A549 (cell line): ENCODE measurements around the gene USP25. TPM values are rescaled to one million over a fixed set of nuclear protein-coding genes. Genes with fewer than 3 reads are reported as not detected.

Experiments used
- ATAC-seq, 2 experiments: fragments of 200-7000 bp in 1 of 2; fragments of >200 bp in 1 of 2; cut with Nextera tagmentation in 1 of 2; cut with Tn5 transposase in 1 of 2; 3 replicates each; pipeline versions ENCODE4 v1.8.0 to v1.9.1; 2018 to 2020; ENCODE audit warnings: mild to moderate bottlenecking in 1 of 2, moderate library complexity in 1 of 2
- CTCF ChIA-PET: fragments of 300-600 bp; sonication (Branson Sonifier 250); formaldehyde crosslinking; extraction: SDS; loops from one replicate; lab custom pipeline; 2021; ENCODE audit warnings: antibody characterized with exemption, inconsistent platforms; lab: Yijun Ruan, JAX
- POLR2A ChIA-PET: fragments of 350-600 bp; formaldehyde crosslinking; extraction: SDS; loops from one replicate; lab custom pipeline; 2021; ENCODE audit warnings: antibody characterized with exemption, inconsistent platforms; lab: Yijun Ruan, JAX
- DNase-seq, 2 experiments: peaks; one replicate each; pipeline versions ENCODE4 v3.0.0 to v3.0.0-alpha.2; 2011 to 2016; ENCODE audit warnings: low read depth in 1 of 2, low spot score in 1 of 2
- FAIRE-seq: peaks from 2 replicates; lab custom pipeline; 2011; peaks lifted over from hg19 to GRCh38; lab: Jason Lieb, UNC
- H3K27ac ChIP-seq, 2 experiments: fragments of >200 bp; sonication (Bioruptor Twin); formaldehyde crosslinking; 3 replicates each; pipeline ENCODE4 v1.5.1; 2016 to 2017
- H3K4me1 ChIP-seq: fragments of >200 bp; sonication (Bioruptor Twin); formaldehyde crosslinking; 3 replicates; pipeline ENCODE4 v1.6.1; 2016
- H3K4me2 ChIP-seq: fragments of >200 bp; sonication (Bioruptor Twin); formaldehyde crosslinking; 3 replicates; pipeline ENCODE4 v1.6.1; 2016
- H3K4me3 ChIP-seq: fragments of >200 bp; sonication (Bioruptor Twin); formaldehyde crosslinking; 3 replicates; pipeline ENCODE4 v1.5.1; 2016
- H3K9me3 ChIP-seq: fragments of >200 bp; sonication (Bioruptor Twin); formaldehyde crosslinking; 3 replicates; pipeline ENCODE4 v1.6.1; 2016
- CEBPB ChIP-seq, 2 experiments: fragments of >200 bp in 1 of 2; sonication (Bioruptor Twin) in 1 of 2; formaldehyde crosslinking in 1 of 2; IDR thresholded peaks; 2 replicates each; pipeline ENCODE4 v1.6.1; 2012 to 2016
- CHD2 ChIP-seq: fragments of 150-350 bp; IDR thresholded peaks from 2 replicates; pipeline ENCODE4 v1.6.1; 2014; ENCODE audit warnings: low read length; ENCODE audit not compliant: partially characterized antibody
- EHF ChIP-seq: fragments of 250-450 bp; sonication (Bioruptor Pico); IDR thresholded peaks from 2 replicates; pipeline ENCODE4 v1.5.0; 2020; ENCODE audit warnings: mild to moderate bottlenecking
- EP300 ChIP-seq, 2 experiments: fragments of >200 bp; sonication (Bioruptor Twin); formaldehyde crosslinking; IDR thresholded peaks; 2 replicates in 1 of 2; 3 replicates in 1 of 2; pipeline ENCODE4 v1.6.1; 2016 to 2017
- ESRRA ChIP-seq: fragments of 150-350 bp; IDR thresholded peaks from 2 replicates; pipeline ENCODE4 v1.6.1; 2014; ENCODE audit warnings: mild to moderate bottlenecking, low read length, borderline replicate concordance
- FOSL2 ChIP-seq, 2 experiments: fragments of 450-650 bp in 1 of 2; fragments of >200 bp in 1 of 2; sonication (Bioruptor Twin) in 1 of 2; formaldehyde crosslinking; IDR thresholded peaks; 2 replicates each; pipeline versions ENCODE4 v1.5.0 to v1.6.1; 2016 to 2020; ENCODE audit warnings: mild to moderate bottlenecking in 1 of 2, moderate library complexity in 1 of 2
- GATA3 ChIP-seq: IDR thresholded peaks from 2 replicates; pipeline ENCODE4 v1.6.1; 2012; ENCODE audit warnings: borderline replicate concordance
- HEYL ChIP-seq: fragments of 250-450 bp; sonication (Bioruptor Pico); IDR thresholded peaks from 2 replicates; pipeline ENCODE4 v1.8.0; 2021; ENCODE audit warnings: mild to moderate bottlenecking, moderate library complexity
- HOXA7 ChIP-seq: fragments of 250-450 bp; sonication (Bioruptor Pico); IDR thresholded peaks from 2 replicates; pipeline ENCODE4 v1.5.0; 2020; ENCODE audit warnings: mild to moderate bottlenecking, moderate library complexity
- KDM5A ChIP-seq: fragments of 200-600 bp; sonication (generic); IDR thresholded peaks from 2 replicates; pipeline ENCODE4 v1.6.1; 2016; ENCODE audit warnings: antibody characterized with exemption, mild to moderate bottlenecking
- MAFK ChIP-seq: fragments of 450-650 bp; IDR thresholded peaks from 2 replicates; pipeline ENCODE4 v1.6.1; 2014; ENCODE audit not compliant: partially characterized antibody
- NPAS2 ChIP-seq: fragments of 250-450 bp; sonication (Bioruptor Pico); IDR thresholded peaks from 2 replicates; pipeline ENCODE4 v1.8.0; 2022; ENCODE audit warnings: mild to moderate bottlenecking, moderate library complexity, borderline replicate concordance
- RAD21 ChIP-seq, 2 experiments: fragments of >200 bp in 1 of 2; sonication (Bioruptor Twin) in 1 of 2; formaldehyde crosslinking in 1 of 2; IDR thresholded peaks in 1 of 2; conservative IDR thresholded peaks in 1 of 2; 2 replicates in 1 of 2; 3 replicates in 1 of 2; pipeline ENCODE4 v1.6.1; 2012 to 2018; ENCODE audit warnings: inconsistent platforms in 1 of 2
- RARB ChIP-seq: fragments of 250-450 bp; sonication (Bioruptor Pico); IDR thresholded peaks from 2 replicates; pipeline ENCODE4 v1.8.0; 2021; ENCODE audit warnings: mild to moderate bottlenecking, moderate library complexity
- RCOR1 ChIP-seq: fragments of 150-350 bp; IDR thresholded peaks from 2 replicates; pipeline ENCODE4 v1.6.1; 2014; ENCODE audit warnings: antibody characterized with exemption, low read length, low read depth
- RFX5 ChIP-seq: fragments of 450-650 bp; IDR thresholded peaks from 2 replicates; pipeline ENCODE4 v1.7.1; 2014; ENCODE audit warnings: antibody characterized with exemption, mild to moderate bottlenecking, moderate library complexity
- RNF2 ChIP-seq: fragments of 200-600 bp; sonication (generic); IDR thresholded peaks from 2 replicates; pipeline ENCODE4 v1.6.1; 2016; ENCODE audit warnings: low read depth, mild to moderate bottlenecking, antibody characterized with exemption, moderate library complexity, borderline replicate concordance
- SMC3 ChIP-seq: fragments of >200 bp; sonication (Bioruptor Twin); formaldehyde crosslinking; IDR thresholded peaks from 3 replicates; pipeline ENCODE4 v1.6.1; 2018; ENCODE audit warnings: inconsistent platforms
- ZFP36 ChIP-seq: fragments of 450-650 bp; IDR thresholded peaks from 2 replicates; pipeline ENCODE4 v1.6.1; 2014; ENCODE audit warnings: borderline replicate concordance; ENCODE audit not compliant: partially characterized antibody
- ZNF302 ChIP-seq: fragments of 250-450 bp; sonication (Bioruptor Pico); IDR thresholded peaks from 2 replicates; pipeline ENCODE4 v1.9.0; 2021; ENCODE audit warnings: inconsistent platforms, mild to moderate bottlenecking, moderate library complexity
- WGBS: methylation state at CpG from one replicate; pipeline ENCODE4 v1.1.6; 2017; ENCODE audit errors: missing lambda C conversion rate; 5-methylcytosine and 5-hydroxymethylcytosine counted together
- polyA plus RNA-seq, 4 experiments: library from polyadenylated mRNA; depleted of rRNA in 3 of 4; stranded (reverse); fragments of >200 nt; fragmentation: RNase III in 1 of 4; extraction: RNeasy Plus Mini Kit Qiagen cat#74134 plus additional on column Dnase treatment in 1 of 4; gene quantifications; 2 replicates in 3 of 4; 3 replicates in 1 of 4; pipeline ENCODE4 v1.2.3, GENCODE V29; 2011 to 2017
- TF ChIP-seq, protein P1 (sequence below): IDR thresholded peaks from 2 replicates; pipeline ENCODE4 v1.6.1; 2012; ENCODE audit warnings: low read depth, borderline replicate concordance

Gene USP25
- polyA plus RNA-seq, 2 of the 4 experiments (the other 2 are of a cell fraction), result 15.3 to 33.5 TPM

DNA sequence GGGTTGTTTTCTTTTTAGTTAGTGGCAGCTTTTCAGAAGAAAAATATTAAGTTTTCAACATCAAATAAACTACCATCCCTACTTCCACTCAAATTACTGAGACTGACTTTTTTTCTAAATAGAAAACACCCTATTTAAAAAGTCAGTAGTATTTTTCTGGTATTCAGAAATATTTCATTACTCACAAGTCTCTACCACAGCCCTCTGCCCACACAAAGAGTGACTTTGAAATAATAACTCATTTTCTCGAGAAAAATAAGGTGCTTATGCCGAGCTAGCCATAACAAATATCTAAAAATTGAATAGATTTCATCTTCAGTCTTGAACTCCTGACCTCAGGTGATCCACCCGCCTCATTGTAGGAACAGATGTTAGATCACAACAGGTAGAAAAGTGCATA, 41.8 kb upstream of the USP25 start:
- no peak for ATAC-seq
- CTCF ChIA-PET, result no interaction called here

DNA sequence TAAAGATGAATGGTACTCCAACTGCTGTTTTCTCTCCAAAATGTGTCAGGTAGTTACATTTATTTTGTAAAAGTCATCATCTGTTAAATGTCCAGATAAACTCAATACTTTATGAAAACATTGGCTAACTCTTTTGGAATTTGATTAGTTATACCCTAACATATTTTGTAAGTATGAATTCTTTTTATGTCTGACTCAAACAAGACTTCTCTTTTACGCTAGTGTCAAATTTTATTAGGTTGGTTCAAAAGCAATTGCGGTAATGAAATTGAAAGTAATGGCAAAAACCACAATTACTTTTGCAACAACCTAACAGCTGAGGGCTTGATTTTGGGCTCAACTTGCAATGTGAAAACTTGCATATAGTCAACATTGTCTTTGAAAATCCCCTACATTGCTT, 41.0 kb upstream of the USP25 start:
- no peak for DNase-seq
- ATAC-seq, result no peak
- no peaks in the 10 kb centered on the region for H3K9me3 ChIP-seq
- TF ChIP-seq SMC3 (no peak), KDM5A (no peak), GATA3 (no peak), RFX5 (no peak)
- no peak for FAIRE-seq
- ChIA-PET CTCF (no interaction called here), POLR2A (no interaction called here)
- H3K4me3 ChIP-seq, result no peak overlapping the region
- 93% methylated on average over 2 of the region's 2 CpGs for WGBS
- no peak overlapping the region for H3K27ac ChIP-seq
- no peak overlapping the region for H3K4me2 ChIP-seq
- no peaks in the 10 kb centered on the region for H3K4me1 ChIP-seq

More for the DNA sequence above, 41.8 kb upstream of the USP25 start:
- H3K27ac ChIP-seq, result no peak overlapping the region
- POLR2A ChIA-PET, result no interaction called here
- WGBS, result 56% methylated on average over 3 of the region's 3 CpGs
- no peak overlapping the region for H3K4me3 ChIP-seq
- H3K9me3 ChIP-seq, result no peaks in the 10 kb centered on the region
- FAIRE-seq (no peak), DNase-seq (no peak)
- no peaks in the 10 kb centered on the region for H3K4me1 ChIP-seq
- no peak overlapping the region for H3K4me2 ChIP-seq
- no peak for TF ChIP-seq RNF2
- no peak for TF ChIP-seq SMC3
- no peak for TF ChIP-seq RFX5
- no peak for TF ChIP-seq HOXA7 (CRISPR knock-in tag)

DNA sequence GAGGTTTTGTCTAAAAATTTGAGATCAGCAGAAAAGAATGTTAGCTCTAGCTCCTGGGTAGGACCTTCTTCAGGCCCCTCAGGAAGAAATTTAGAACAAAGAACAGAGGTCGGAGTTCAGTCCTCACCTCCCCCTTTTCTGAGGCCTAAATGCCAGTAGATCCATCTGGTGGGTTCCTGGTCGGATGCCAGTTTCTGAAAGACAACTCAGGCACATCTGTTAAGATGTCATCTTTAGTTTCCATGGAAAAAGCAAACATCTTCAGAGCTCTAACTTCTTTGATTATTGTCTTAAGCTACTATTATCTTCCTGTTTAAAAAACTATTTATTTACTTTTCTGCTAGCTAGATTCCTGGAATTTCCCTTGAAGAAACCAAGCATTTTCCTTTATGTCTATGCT, 37.1 kb upstream of the USP25 start:
- ChIA-PET CTCF (no interaction called here), POLR2A (no interaction called here)
- Histone ChIP-seq H3K4me3 (no peak overlapping the region), H3K9me3 (no peaks in the 10 kb centered on the region), H3K27ac (no peak overlapping the region), H3K4me2 (no peak overlapping the region), H3K4me1 (no peaks in the 10 kb centered on the region)
- no peak for DNase-seq
- FAIRE-seq, result no peak
- ATAC-seq, result no peak
- 77% methylated on average over 2 of the region's 2 CpGs for WGBS
- TF ChIP-seq RAD21 (conservative IDR thresholded peaks at IDR 0.05 in 1 of 2, IDR thresholded peaks at IDR 0.05 in 1 of 2) (no peak), ZFP36 (no peak), FOSL2 (IDR thresholded peaks at IDR 0.05) (no peak), FOSL2 (CRISPR knock-in tag; IDR thresholded peaks at IDR 0.05) (no peak), EHF (CRISPR knock-in tag) (no peak)

DNA sequence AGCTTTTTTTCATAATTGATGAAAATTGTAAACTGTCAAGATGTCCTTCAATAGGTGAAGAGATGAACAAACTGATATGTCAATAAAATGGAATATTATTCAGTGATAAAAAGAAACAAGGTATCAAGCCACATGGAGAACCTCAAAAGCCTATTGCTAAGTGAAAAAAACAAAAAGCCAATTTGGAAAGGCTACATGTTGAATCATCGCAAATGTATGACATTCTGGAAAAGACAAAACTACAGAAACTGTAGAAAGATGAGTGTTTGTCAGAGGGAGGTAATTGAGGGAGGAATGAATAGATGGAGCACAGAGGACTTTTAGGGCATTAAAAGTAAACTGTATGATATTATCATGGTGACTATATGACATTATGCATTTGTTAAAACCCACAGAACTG, 34.5 kb upstream of the USP25 start:
- 100% methylated on average over 1 of the region's 1 CpG for WGBS
- DNase-seq, result no peak
- H3K4me2 ChIP-seq, result no peak overlapping the region
- ATAC-seq, result no peak
- H3K9me3 ChIP-seq, result no peaks in the 10 kb centered on the region
- FAIRE-seq, result no peak
- TF ChIP-seq HEYL, result no peak
- TF ChIP-seq RARB (CRISPR knock-in tag), result no peak
- TF ChIP-seq ESRRA, result no peak
- TF ChIP-seq ZNF302 (CRISPR knock-in tag), result no peak
- no peak for TF ChIP-seq RCOR1
- TF ChIP-seq ZFP36, result no peak
- TF ChIP-seq, protein P1, sequence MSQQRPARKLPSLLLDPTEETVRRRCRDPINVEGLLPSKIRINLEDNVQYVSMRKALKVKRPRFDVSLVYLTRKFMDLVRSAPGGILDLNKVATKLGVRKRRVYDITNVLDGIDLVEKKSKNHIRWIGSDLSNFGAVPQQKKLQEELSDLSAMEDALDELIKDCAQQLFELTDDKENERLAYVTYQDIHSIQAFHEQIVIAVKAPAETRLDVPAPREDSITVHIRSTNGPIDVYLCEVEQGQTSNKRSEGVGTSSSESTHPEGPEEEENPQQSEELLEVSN, result no peak
- no peak for TF ChIP-seq HOXA7 (CRISPR knock-in tag)
- TF ChIP-seq CHD2, result no peak
- no peak for TF ChIP-seq NPAS2 (CRISPR knock-in tag)
- TF ChIP-seq RAD21 (conservative IDR thresholded peaks at IDR 0.05 in 1 of 2, IDR thresholded peaks at IDR 0.05 in 1 of 2), result no peak
- TF ChIP-seq MAFK, result no peak
- no peak for TF ChIP-seq EP300 (IDR thresholded peaks at IDR 0.05)
- no peak for TF ChIP-seq KDM5A
- TF ChIP-seq CEBPB (IDR thresholded peaks at IDR 0.05), result no peak
- TF ChIP-seq, all 56 proteins: peak for 0
- H3K27ac ChIP-seq, result no peak overlapping the region
- no peak overlapping the region for H3K4me3 ChIP-seq
- POLR2A ChIA-PET, result no interaction called here
- CTCF ChIA-PET, result interaction anchor here (0.6 kb wide), 1 partner anchor 674 kb away, joined by 3 read pairs; no protein-coding TSS in a partner anchor
- H3K4me1 ChIP-seq, result no peaks in the 10 kb centered on the region
